ENCODE data around the gene MAST1.
"Not testable (repeated sequence)": the region's sequence is repeated elsewhere in the genome, so short reads cannot be mapped to it uniquely, and the experiment has no call there.

The MAST1 gene

DNA sequence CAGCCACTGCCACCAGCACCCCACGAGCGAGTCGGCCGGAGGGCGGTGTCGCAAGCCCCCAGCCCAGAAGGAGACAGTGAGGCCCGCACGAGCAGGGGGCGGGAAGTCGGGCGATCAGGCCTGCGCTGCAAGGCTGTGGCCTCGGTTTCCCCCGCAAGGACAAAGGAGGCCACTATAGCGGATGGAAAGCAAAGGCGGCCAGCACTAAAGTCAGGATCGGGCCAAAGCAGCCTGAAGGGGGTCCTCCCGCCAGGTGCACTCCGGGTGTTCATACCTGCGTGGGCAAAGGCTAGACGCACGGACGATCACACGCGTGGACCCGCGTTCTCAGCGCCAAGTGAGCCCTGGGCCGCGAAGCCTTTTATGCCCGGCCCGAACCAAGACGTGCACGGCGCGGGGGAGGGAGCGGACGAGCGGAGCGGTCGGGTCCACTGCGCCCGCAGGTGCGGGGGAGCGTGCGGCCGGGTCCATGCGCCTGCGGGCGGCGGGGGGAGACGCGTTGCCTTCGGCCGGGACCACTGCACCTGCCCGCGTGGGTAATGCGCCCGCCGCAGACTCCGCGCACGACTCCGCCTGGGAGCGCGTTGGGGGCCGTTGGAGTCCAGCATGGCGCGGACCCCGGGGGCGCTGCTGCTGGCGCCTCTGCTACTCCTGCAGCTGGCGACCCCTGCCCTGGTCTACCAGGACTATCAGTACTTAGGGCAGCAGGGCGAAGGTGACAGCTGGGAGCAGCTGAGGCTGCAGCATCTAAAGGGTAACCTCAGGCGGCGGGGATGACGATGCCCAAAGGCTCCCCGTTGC is 36.6 kb upstream of the MAST1 start, which contains the start of the genes PRDX2 and THSD8:
PRDX2 (minus strand) TSS at position 335 of the 801 bp plus-strand sequence. CDS start 539 bp downstream, outside the sequence.
THSD8 (plus strand) TSS at position 604 of the 801 bp plus-strand sequence; CDS start at position 607, 3 bp downstream.
- no peak for DNase-seq

DNA sequence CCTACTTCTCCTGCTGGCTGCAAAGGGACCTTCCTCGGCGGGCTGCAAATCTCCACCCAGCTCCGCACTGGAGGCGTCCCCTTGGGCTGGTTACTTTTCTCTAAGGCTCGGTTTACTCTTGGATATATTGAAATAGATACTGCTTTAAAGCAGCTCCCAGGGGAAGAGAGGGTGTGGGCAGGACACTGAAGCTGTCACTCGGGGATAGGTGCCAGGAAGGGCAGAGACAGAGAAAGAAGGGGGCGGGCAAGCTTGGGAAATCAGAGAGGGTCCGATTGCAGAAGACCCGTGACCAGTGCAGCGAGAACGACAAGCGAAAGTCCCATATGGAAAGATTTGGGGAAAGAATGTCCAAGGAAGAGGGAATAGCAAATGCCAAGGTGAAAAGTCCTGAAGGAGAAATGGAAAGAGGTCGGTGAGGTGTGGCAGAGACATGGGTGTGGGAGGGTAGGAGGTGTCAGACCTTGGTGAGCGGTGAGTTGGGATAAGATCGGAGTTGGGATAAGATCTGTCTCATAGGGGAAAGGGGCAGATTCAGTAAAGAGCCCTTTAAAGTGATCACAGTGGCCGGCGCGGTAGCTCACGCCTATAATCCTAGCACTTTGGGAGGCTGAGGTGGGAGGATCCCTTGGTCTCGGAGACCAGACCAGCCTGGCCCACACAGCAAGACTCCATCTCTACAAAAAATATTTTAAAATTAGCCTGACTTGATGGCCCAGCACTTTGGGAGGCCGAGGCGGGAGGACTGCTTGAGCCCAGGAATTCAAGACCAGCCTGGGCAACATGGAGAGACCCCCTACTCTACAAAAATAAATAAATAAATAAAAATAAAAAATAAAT is 35.8 kb upstream of the MAST1 start:
- DNase-seq = no peak

- DNase-seq = no peak
These were observed 34.3 kb upstream of the MAST1 start for GRCh38 chr19:12804051-12804450.

- no peak for DNase-seq
These were observed 31.9 kb upstream of the MAST1 start, which contains the start of gene RNASEH2A for GRCh38 chr19:12806242-12807081. RNASEH2A (plus strand) TSS chr19:12806584; CDS start chr19:12806674, 90 bp downstream.

- DNase-seq = no peak
These were observed 23.2 kb upstream of the MAST1 start for GRCh38 chr19:12815088-12815487.

- not testable (repeated sequence) for DNase-seq
These were observed 21.1 kb upstream of the MAST1 start for GRCh38 chr19:12817188-12817587.

GRCh38 chr19:12817810-12818209 is 20.5 kb upstream of the MAST1 start:
- not testable (repeated sequence) for DNase-seq

DNA sequence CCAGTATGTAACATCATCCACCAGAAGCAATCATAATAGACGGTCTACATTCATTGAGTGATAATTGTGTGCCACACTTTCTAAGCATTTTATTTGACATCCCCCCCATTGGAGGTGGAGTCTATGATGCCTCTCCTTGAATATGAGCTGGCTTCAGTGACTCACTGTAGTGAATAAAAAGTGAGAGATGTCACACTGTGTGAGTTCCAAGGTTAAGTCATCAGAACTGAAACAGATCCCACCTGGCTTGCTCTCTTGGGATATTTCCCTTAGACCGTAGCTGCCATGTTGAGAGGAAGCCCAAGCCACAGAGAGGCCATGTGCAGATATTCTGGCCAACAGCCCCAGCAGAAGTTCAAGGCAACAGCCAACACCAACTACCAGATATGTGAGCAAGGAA is 16.6 kb upstream of the MAST1 start:
- no peak for DNase-seq

- DNase-seq = no peak
These were observed 12.8 kb upstream of the MAST1 start for GRCh38 chr19:12825254-12826131.

DNA sequence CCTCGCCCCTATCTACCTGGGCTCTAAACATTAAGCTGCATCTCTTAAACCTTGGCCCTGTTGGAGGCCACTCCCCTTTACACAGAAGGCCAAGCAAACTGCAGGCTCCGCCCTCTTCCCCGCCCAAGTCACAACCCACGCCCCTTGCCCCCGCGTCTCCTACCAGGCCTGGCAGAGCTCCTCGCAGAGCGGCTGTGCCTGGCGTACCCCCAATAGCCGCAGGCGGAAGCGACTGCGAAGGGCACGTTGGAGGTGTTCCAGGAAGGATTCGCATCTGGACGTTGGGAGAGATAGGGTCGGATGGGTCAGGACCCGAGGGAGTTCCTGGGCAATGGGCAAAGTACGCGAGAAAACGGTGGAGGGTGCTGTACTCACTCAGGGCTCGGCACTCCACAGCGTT is 9.8 kb upstream of the MAST1 start:
- no peak for DNase-seq

DNA sequence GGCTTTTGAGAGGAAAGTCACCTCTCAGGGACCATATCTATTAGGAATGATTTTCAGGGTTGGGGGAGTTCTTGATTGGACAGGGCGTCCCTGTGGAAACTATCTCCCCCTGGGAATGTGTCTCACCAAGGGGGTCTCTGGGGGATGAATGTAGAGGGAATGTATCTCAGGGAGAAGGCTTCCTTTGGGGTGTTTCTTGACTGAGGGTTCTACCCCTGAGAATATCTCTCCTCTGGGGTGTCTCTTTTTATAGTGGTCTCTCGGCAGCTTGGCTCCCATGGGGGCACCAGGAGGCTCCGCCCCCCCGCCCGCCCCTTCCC is 4.9 kb upstream of the MAST1 start:
- DNase-seq = no peak

GRCh38 chr19:12833738-12834565 is 4.4 kb upstream of the MAST1 start:
- DNase-seq = no peak

DNA sequence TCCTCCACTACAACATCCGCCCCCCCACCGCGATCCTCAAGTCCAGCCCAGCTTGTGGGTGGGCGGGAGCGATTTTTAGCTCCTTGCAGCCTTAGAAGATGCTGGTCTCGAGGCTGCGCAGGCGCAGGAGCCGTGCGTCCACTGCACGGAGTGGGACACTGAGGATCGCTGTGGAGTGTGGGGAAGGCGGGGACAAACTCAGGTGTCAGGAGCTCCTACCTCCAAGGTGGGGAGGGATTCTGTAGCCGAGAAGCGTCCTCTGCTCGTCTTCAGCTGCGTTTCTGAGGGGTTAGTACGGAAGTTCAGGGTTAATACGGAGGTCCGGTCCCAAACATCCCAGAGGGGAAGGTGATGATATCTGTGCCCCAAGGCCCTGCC is 3.8 kb upstream of the MAST1 start, which contains the start of gene RTBDN:
RTBDN (minus strand) TSS at position 14 of the 378 bp plus-strand sequence. CDS start 4,600 bp downstream, outside the sequence.
- DNase-seq = no peak

- no peak for DNase-seq
These were observed 3.1 kb upstream of the MAST1 start for GRCh38 chr19:12834976-12835757.

DNA sequence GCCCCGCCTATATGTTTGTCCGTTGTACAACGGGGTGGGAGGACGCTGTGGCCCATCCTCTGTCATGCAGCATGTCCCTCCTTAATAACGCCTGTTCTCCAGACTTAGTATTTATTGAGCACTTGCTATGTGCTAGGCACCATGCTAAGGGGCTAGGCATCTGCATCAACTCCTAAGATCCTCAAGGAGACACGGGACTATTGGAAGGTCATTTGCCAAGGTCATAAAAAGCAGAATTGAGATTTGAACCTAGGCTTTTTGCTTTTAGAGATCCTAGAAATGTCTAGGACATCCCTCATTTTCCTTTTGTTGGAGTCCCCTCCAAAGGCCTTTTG is 1.8 kb upstream of the MAST1 start:
- DNase-seq = no peak

GRCh38 chr19:12837225-12837624 is 1.1 kb upstream of the MAST1 start:
- no peak for DNase-seq

GRCh38 chr19:12838886-12839756 is 806 bp downstream of the MAST1 start:
- no peak for DNase-seq

DNA sequence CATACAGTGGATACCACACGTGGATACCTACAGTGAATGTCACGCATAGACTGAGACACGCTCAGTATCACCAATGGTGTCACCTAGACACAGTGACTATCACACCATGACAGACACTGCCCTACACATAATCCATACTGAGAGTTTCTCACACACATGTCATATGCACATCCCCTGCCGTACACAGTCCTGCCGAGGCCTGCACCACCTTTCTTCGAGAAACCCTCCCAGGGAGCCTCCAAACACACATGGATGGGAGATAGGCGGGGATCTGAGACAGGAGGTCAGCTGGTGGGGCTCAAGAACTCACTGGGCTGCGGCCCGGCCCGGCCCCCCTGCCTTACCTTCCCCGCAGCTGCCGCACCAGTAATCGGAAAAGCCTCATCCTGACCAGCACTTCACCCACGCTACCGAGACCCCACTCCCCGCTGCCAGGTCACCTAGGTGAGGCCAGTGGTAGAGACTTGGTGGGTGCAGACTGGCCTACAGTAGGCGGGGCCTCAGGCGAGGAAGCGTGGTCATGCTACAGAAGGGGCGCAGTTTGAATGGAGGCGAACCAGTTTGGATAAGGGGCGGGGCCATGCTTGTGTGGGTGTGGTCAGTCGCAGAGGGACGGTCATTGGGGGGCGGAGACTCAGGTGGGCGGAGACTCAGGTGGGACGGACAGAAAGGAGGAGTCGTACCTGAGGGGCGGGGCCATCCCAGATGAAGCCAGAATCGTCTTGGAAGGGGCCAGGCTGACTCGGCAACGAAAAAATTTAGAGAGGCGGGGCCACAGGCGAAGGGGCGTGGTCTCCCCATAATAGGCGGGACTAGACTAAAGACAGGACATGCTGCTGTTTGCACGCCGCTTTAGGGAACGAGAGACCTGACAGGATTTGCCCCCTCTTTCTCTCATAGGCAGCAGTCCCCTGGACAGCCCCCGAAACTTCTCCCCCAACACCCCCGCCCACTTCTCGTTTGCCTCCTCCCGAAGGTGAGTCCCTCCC is 2.1 kb downstream of the MAST1 start:
- DNase-seq = peak; percentile 52
